PC-9 (cell line): Measurements from ENCODE around the gene SORCS2. TPM values are rescaled to one million over a fixed set of nuclear protein-coding genes. Genes with fewer than 3 reads are reported as not detected.

Source experiments
- BruUV-seq: library from RNA; stranded (reverse); fragments of 400-500 nt; replicated peaks from 2 replicates; lab custom pipeline; 2021; lab: Mats Ljungman, UMichigan
- CTCF ChIA-PET: fragments of 300-600 bp; sonication (Branson Sonifier 250); formaldehyde crosslinking; loops from one replicate; lab custom pipeline; 2022; ENCODE audit warnings: antibody characterized with exemption; lab: Charles Lee
- POLR2A ChIA-PET: fragments of 300-600 bp; sonication (Branson Sonifier 250); formaldehyde crosslinking; loops from one replicate; lab custom pipeline; 2022; ENCODE audit warnings: antibody characterized with exemption; ENCODE audit not compliant: unreplicated experiment; lab: Charles Lee
- DNase-seq, 2 experiments: peaks; one replicate each; pipeline versions ENCODE4 v3.0.0 to v3.0.0-alpha.2; 2015 to 2022; ENCODE audit warnings: mixed read lengths in 1 of 2
- H2AFZ ChIP-seq: fragments of 200-600 bp; sonication (generic); 2 replicates; pipeline ENCODE4 v1.8.1; 2017; ENCODE audit warnings: antibody characterized with exemption
- H3F3A ChIP-seq: fragments of 200-600 bp; sonication (generic); 2 replicates; pipeline ENCODE4 v1.8.1; 2017; ENCODE audit warnings: antibody characterized with exemption, mild to moderate bottlenecking, low read depth; ENCODE audit not compliant: insufficient read depth
- H3K27ac ChIP-seq: fragments of 200-600 bp; sonication (generic); 2 replicates; pipeline ENCODE4 v1.6.1; 2016; ENCODE audit warnings: mixed run types
- H3K27me3 ChIP-seq: fragments of 200-600 bp; sonication (generic); 2 replicates; pipeline ENCODE4 v1.6.1; 2016; ENCODE audit warnings: low read depth, mixed run types; ENCODE audit not compliant: insufficient read depth
- H3K36me3 ChIP-seq: fragments of 200-600 bp; sonication (generic); 2 replicates; pipeline ENCODE4 v1.6.1; 2016; ENCODE audit warnings: low read depth, mixed run types
- H3K4me1 ChIP-seq: fragments of 200-600 bp; sonication (generic); replicated peaks from 2 replicates; pipeline ENCODE4 v1.6.1; 2016; ENCODE audit warnings: mixed run types; ENCODE audit not compliant: insufficient read depth
- H3K4me2 ChIP-seq: fragments of 200-600 bp; sonication (generic); 2 replicates; pipeline ENCODE4 v1.6.1; 2017; ENCODE audit warnings: mixed run types
- H3K4me3 ChIP-seq: fragments of 200-600 bp; sonication (generic); 2 replicates; pipeline ENCODE4 v1.6.1; 2016; ENCODE audit warnings: mixed run types
- H3K79me2 ChIP-seq: fragments of 200-600 bp; sonication (generic); 2 replicates; pipeline ENCODE4 v1.6.1; 2017; ENCODE audit warnings: low read depth, mixed run types
- H3K9me2 ChIP-seq: fragments of 200-600 bp; sonication (generic); 2 replicates; pipeline ENCODE4 v1.8.1; 2017; ENCODE audit warnings: mild to moderate bottlenecking; ENCODE audit not compliant: insufficient read depth
- H3K9me3 ChIP-seq: fragments of 200-600 bp; sonication (generic); 2 replicates; pipeline ENCODE4 v1.8.1; 2016; ENCODE audit warnings: low read depth; ENCODE audit not compliant: insufficient read depth
- H4K20me1 ChIP-seq: fragments of 200-600 bp; sonication (generic); 2 replicates; pipeline ENCODE4 v1.8.1; 2017; ENCODE audit not compliant: insufficient read depth
- CTCF ChIP-seq: fragments of 200-600 bp; sonication (generic); conservative IDR thresholded peaks from 2 replicates; pipeline ENCODE4 v1.6.1; 2017; ENCODE audit warnings: mixed run types, antibody characterized with exemption, mild to moderate bottlenecking, moderate library complexity
- EZH2 ChIP-seq: fragments of 200-600 bp; sonication (generic); IDR thresholded peaks from 2 replicates; pipeline ENCODE4 v1.8.0; 2017; ENCODE audit warnings: antibody characterized with exemption, low read depth
- intact Hi-C: fragments of 100-400 bp; cut with micrococcal nuclease; formaldehyde crosslinking; loops from one replicate; pipeline ENCODE4 v1.10.0; 2022; ENCODE audit not compliant: unreplicated experiment
- total RNA-seq: library from RNA; stranded (reverse); gene quantifications from 2 replicates; pipeline ENCODE4 v1.2.3, GENCODE V29; 2021

SORCS2 gene
- total RNA-seq, 1 experiment from 2014 or later, result 25.8 TPM

GRCh38 chr4:7364979-7365378, 172.6 kb downstream of the SORCS2 start:
- no TSS peak for BruUV-seq
- intact Hi-C loops, result no loop called here
- no peaks in the 10 kb centered on the region for H4K20me1 ChIP-seq
- H3K79me2 ChIP-seq, result no peaks in the 10 kb centered on the region
- H3K4me3 ChIP-seq, result no peak overlapping the region
- H3K27me3 ChIP-seq, result no peaks in the 10 kb centered on the region
- H3K9me3 ChIP-seq, result no peaks in the 10 kb centered on the region
- no peak overlapping the region for H3K4me2 ChIP-seq
- POLR2A ChIA-PET, result no interaction called here
- no peak overlapping the region for H2AFZ ChIP-seq
- H3K27ac ChIP-seq, result no peak overlapping the region
- no peaks in the 10 kb centered on the region for H3K9me2 ChIP-seq
- CTCF ChIA-PET, result no interaction called here
- no peak for DNase-seq
- no peaks in the 10 kb centered on the region for H3K36me3 ChIP-seq
- no peaks in the 10 kb centered on the region for H3K4me1 ChIP-seq
- TF ChIP-seq EZH2, result no peak
- TF ChIP-seq CTCF, result no peak
- no peaks in the 10 kb centered on the region for H3F3A ChIP-seq

- no peaks in the 10 kb centered on the region for H3K9me2 ChIP-seq
- no peaks in the 10 kb centered on the region for H3K79me2 ChIP-seq
- no peak overlapping the region for H3K27ac ChIP-seq
- H2AFZ ChIP-seq, result no peak overlapping the region
- CTCF ChIA-PET, result no interaction called here
- no peak for TF ChIP-seq EZH2
- TF ChIP-seq CTCF, result no peak
- no peaks in the 10 kb centered on the region for H3K36me3 ChIP-seq
- no peak for DNase-seq
- H3K9me3 ChIP-seq, result no peaks in the 10 kb centered on the region
- H3K4me3 ChIP-seq, result no peak overlapping the region
- no TSS peak for BruUV-seq
- H3K27me3 ChIP-seq, result no peaks in the 10 kb centered on the region
- POLR2A ChIA-PET, result interaction anchor here (0.5 kb wide), 1 partner anchor 20 kb away, joined by 6 read pairs; no protein-coding TSS in a partner anchor
- intact Hi-C loops, result no loop called here
- no peaks in the 10 kb centered on the region for H3K4me1 ChIP-seq
- no peaks in the 10 kb centered on the region for H4K20me1 ChIP-seq
- H3F3A ChIP-seq, result no peaks in the 10 kb centered on the region
- H3K4me2 ChIP-seq, result no peak overlapping the region
Measured at GRCh38 chr4:7365462-7366179, 173.3 kb downstream of the SORCS2 start.

- POLR2A ChIA-PET, result interaction anchor here (0.5 kb wide), 1 partner anchor 20 kb away, joined by 6 read pairs; no protein-coding TSS in a partner anchor
- H3K4me1 ChIP-seq, result no peaks in the 10 kb centered on the region
- H3K4me2 ChIP-seq, result no peak overlapping the region
- no peak overlapping the region for H3K4me3 ChIP-seq
- CTCF ChIA-PET, result interaction anchor here (0.6 kb wide), 1 partner anchor 189 kb away, joined by 4 read pairs; no protein-coding TSS in a partner anchor
- H3K36me3 ChIP-seq, result no peaks in the 10 kb centered on the region
- no peak overlapping the region for H3K27ac ChIP-seq
- H3K27me3 ChIP-seq, result no peaks in the 10 kb centered on the region
- H3F3A ChIP-seq, result no peaks in the 10 kb centered on the region
- no peak for DNase-seq
- no peaks in the 10 kb centered on the region for H3K9me2 ChIP-seq
- H2AFZ ChIP-seq, result no peak overlapping the region
- H3K79me2 ChIP-seq, result no peaks in the 10 kb centered on the region
- BruUV-seq, result no TSS peak
- H3K9me3 ChIP-seq, result no peaks in the 10 kb centered on the region
- H4K20me1 ChIP-seq, result no peaks in the 10 kb centered on the region
- intact Hi-C loops, result no loop called here
- TF ChIP-seq EZH2 (no peak), CTCF (no peak)
Measured at GRCh38 chr4:7366180-7366945, 174.0 kb downstream of the SORCS2 start.
